Endothelial cell of umbilical vein (primary cell): ENCODE results near the gene CLINT1. TPM values are rescaled to one million over a fixed set of nuclear protein-coding genes. Genes with fewer than 3 reads are reported as not detected.

ENCODE experiments used
- BruUV-seq: library from RNA; stranded (reverse); fragments of 400-500 nt; replicated peaks from 2 replicates; lab custom pipeline; 2021; lab: Mats Ljungman, UMichigan
- CTCF ChIA-PET: fragments of 300-600, 350-600 bp; sonication (Branson Sonifier 250); formaldehyde crosslinking; loops from one replicate; lab custom pipeline; 2021; ENCODE audit warnings: antibody characterized with exemption, inconsistent platforms; lab: Charles Lee
- POLR2A ChIA-PET: fragments of 300-600, 350-600 bp; sonication (Branson Sonifier 250); formaldehyde crosslinking; loops from one replicate; lab custom pipeline; 2021; ENCODE audit warnings: antibody characterized with exemption, inconsistent platforms; lab: Charles Lee
- DNase-seq: peaks from one replicate; pipeline ENCODE4 v3.0.0-alpha.2; 2011; ENCODE audit warnings: low read depth, low spot score
- FAIRE-seq: peaks from 2 replicates; lab custom pipeline; 2011; peaks lifted over from hg19 to GRCh38; lab: Jason Lieb, UNC
- H2AFZ ChIP-seq: 2 replicates; pipeline ENCODE4 v1.6.0; 2012; ENCODE audit warnings: low read depth, low read length, control low read depth, inconsistent platforms
- H3K27ac ChIP-seq: 2 replicates; pipeline ENCODE4 v1.5.1; 2011; ENCODE audit warnings: low read depth, mild to moderate bottlenecking, control low read depth, low read length, moderate library complexity; ENCODE audit not compliant: insufficient read depth
- H3K27me3 ChIP-seq, 2 experiments: 2 replicates each; pipeline versions ENCODE4 v1.6.0 to v1.6.1; 2011; ENCODE audit warnings: low read length in 2 of 2, mixed read lengths in 1 of 2; ENCODE audit not compliant: control insufficient read depth in 2 of 2, insufficient read depth in 2 of 2
- H3K36me3 ChIP-seq, 2 experiments: 2 replicates in 1 of 2; 3 replicates in 1 of 2; pipeline ENCODE4 v1.5.1; 2011; ENCODE audit warnings: low read length in 2 of 2, mild to moderate bottlenecking in 1 of 2, moderate library complexity in 1 of 2; ENCODE audit not compliant: control insufficient read depth in 2 of 2, insufficient read depth in 2 of 2; ENCODE audit errors: extremely low read depth in 1 of 2
- H3K4me1 ChIP-seq: 3 replicates; pipeline ENCODE4 v1.5.1; 2011; ENCODE audit warnings: mild to moderate bottlenecking, low read length; ENCODE audit not compliant: control insufficient read depth, insufficient read depth; ENCODE audit errors: extremely low read depth
- H3K4me2 ChIP-seq: 2 replicates; pipeline ENCODE4 v1.6.1; 2011; ENCODE audit warnings: low read length, control low read depth, mixed read lengths; ENCODE audit not compliant: insufficient read depth
- H3K4me3 ChIP-seq, 3 experiments: fragments of 200-600 bp in 1 of 3; sonication (generic), shearing (Covaris generic) in 1 of 3; replicated peaks in 1 of 3; 2 replicates each; pipeline ENCODE4 v1.5.1; 2011 to 2016; ENCODE audit warnings: control low read depth in 3 of 3, low read length in 3 of 3, mild to moderate bottlenecking in 2 of 3, inconsistent platforms in 1 of 3, low read depth in 1 of 3, moderate library complexity in 1 of 3; ENCODE audit not compliant: insufficient read depth in 1 of 3
- H3K79me2 ChIP-seq: 2 replicates; pipeline ENCODE4 v1.6.0; 2012; ENCODE audit warnings: low read length, inconsistent platforms; ENCODE audit not compliant: control insufficient read depth, insufficient read depth
- H3K9ac ChIP-seq: replicated peaks from 2 replicates; pipeline ENCODE3; 2011; ENCODE audit warnings: low read length, control low read depth; ENCODE audit not compliant: insufficient read depth; ENCODE audit errors: extremely low read depth
- H3K9me1 ChIP-seq: replicated peaks from 3 replicates; pipeline ENCODE4 v1.6.0; 2011; ENCODE audit warnings: mild to moderate bottlenecking, low read length; ENCODE audit not compliant: control insufficient read depth, insufficient read depth; ENCODE audit errors: extremely low read depth
- H3K9me3 ChIP-seq: replicated peaks from 2 replicates; pipeline ENCODE4 v1.5.1; 2012; ENCODE audit warnings: low read length, inconsistent platforms; ENCODE audit not compliant: control insufficient read depth, insufficient read depth
- H4K20me1 ChIP-seq: replicated peaks from 2 replicates; pipeline ENCODE3; 2011; ENCODE audit warnings: mild to moderate bottlenecking, low read length; ENCODE audit not compliant: control insufficient read depth, insufficient read depth; ENCODE audit errors: extremely low read depth
- EZH2 ChIP-seq: IDR thresholded peaks from 2 replicates; pipeline ENCODE4 v1.6.1; 2012; ENCODE audit warnings: borderline replicate concordance, low read depth, mild to moderate bottlenecking, moderate library complexity, low read length, inconsistent platforms; ENCODE audit not compliant: severe bottlenecking
- FOS ChIP-seq: IDR thresholded peaks from 2 replicates; pipeline ENCODE4 v1.6.1; 2011; ENCODE audit warnings: mild to moderate bottlenecking, low read length, moderate library complexity, borderline replicate concordance; ENCODE audit not compliant: insufficient read depth
- GATA2 ChIP-seq: IDR thresholded peaks from 2 replicates; pipeline ENCODE4 v1.7.0; 2011; ENCODE audit warnings: low read depth, mild to moderate bottlenecking, moderate library complexity, mixed read lengths, low read length; ENCODE audit not compliant: insufficient read length, insufficient read depth
- JUN ChIP-seq: IDR thresholded peaks from 2 replicates; pipeline ENCODE4 v1.6.1; 2011; ENCODE audit warnings: borderline replicate concordance, low read depth; ENCODE audit not compliant: insufficient read length, insufficient read depth
- MAX ChIP-seq: IDR thresholded peaks from 2 replicates; pipeline ENCODE4 v1.6.1; 2011; ENCODE audit not compliant: insufficient read depth, insufficient read length
- MYC ChIP-seq: IDR thresholded peaks from one replicate; pipeline ENCODE4 v1.6.1; 2011; ENCODE audit warnings: mild to moderate bottlenecking, low read depth, low read length
- POLR2A ChIP-seq: IDR thresholded peaks from 2 replicates; pipeline ENCODE4 v1.6.1; 2012; ENCODE audit warnings: low read depth, mild to moderate bottlenecking, control low read depth, low read length
- POLR2AphosphoS5 ChIP-seq: IDR thresholded peaks from 2 replicates; pipeline ENCODE4 v1.6.1; 2012; ENCODE audit warnings: low read depth, mild to moderate bottlenecking, control low read depth, low read length, moderate library complexity; ENCODE audit not compliant: insufficient read depth
- dilution Hi-C: fragments of 300-500 bp; cut with MboI; formaldehyde crosslinking; loops from one replicate; pipeline ENCODE4 v1.15.0; 2019; ENCODE audit warnings: low sequenced_read_pairs; ENCODE audit not compliant: extremely low pct_ligation_motif_present
- intact Hi-C: fragments of 100-400 bp; cut with micrococcal nuclease; formaldehyde crosslinking; loops from one replicate; pipeline ENCODE4 v1.10.0; 2022
- polyA plus RNA-seq, 4 experiments: library from polyadenylated mRNA; depleted of rRNA in 3 of 4; stranded (reverse) in 3 of 4; unstranded in 1 of 4; fragments of >200 nt; gene quantifications; 2 replicates each; pipeline versions ENCODE4 v1.2.1 to v1.2.3, GENCODE V29; 2011 to 2012; ENCODE audit warnings: missing spikeins in 1 of 4
- total RNA-seq: library from RNA; stranded (reverse); gene quantifications from 2 replicates; pipeline ENCODE4 v1.2.3, GENCODE V29; 2021
- TF ChIP-seq, protein P1 (sequence below), 2 donors: IDR thresholded peaks; 1 replicate in 1 of 2; 2 replicates in 1 of 2; pipeline ENCODE4 v1.5.1; 2011; ENCODE audit warnings: low read length in 2 of 2, mild to moderate bottlenecking in 2 of 2, moderate library complexity in 2 of 2, control low read depth in 1 of 2, inconsistent platforms in 1 of 2, low read depth in 1 of 2; ENCODE audit not compliant: insufficient read depth in 1 of 2; ENCODE audit errors: extremely low read depth in 1 of 2

Gene CLINT1
- total and polyA plus RNA-seq, 2 donors (not counting 3 experiments of a cell fraction or from before 2014, with no cell fraction given), result 76.6 to 158 TPM

DNA sequence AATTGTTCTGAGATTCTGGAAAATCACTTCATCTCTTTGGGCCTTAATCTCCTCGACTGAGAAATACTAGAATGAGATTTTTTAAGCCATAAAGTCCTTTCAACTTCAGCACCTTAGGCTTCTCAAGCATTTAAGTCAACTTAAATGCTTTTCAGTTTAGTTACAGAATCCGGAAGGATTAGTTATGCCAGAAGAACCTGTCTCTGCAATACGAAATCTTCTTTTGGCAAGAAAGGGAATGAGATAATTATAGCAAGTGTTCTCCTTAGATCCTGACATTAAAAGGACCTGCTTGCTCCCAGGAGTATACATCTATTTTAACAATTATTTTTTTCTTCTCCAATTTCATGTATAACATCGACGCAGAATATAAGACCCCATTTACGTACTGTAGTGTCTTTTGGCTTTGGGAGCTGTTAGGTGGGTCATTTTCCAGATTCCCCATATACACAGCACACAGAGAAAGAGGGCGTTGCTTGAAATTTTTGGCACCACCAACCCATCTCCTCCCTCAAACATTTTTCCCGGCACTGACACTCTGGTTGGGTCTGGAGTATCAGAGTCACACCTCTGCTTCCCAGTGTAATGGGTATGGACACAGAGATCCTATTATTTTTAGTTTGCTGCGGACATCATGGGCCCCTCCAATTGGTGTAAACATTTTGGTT, 43.6 kb upstream of the CLINT1 start:
- no TSS peak for BruUV-seq
- dilution Hi-C loops, result no loop called here
- FAIRE-seq (no peak), DNase-seq (no peak)
- ChIA-PET POLR2A (no interaction called here), CTCF (no interaction called here)
- peaks cover 0 to 3% of the 10 kb centered on the region in 2 experiments for H3K27me3 ChIP-seq
- no peak overlapping the region for H3K4me3 ChIP-seq
- H3K4me2 ChIP-seq, result no peak overlapping the region
- TF ChIP-seq MYC (no peak), FOS (no peak), POLR2AphosphoS5 (no peak), JUN (no peak), POLR2A (no peak), EZH2 (no peak), MAX (no peak), GATA2 (no peak)
- TF ChIP-seq, protein P1, sequence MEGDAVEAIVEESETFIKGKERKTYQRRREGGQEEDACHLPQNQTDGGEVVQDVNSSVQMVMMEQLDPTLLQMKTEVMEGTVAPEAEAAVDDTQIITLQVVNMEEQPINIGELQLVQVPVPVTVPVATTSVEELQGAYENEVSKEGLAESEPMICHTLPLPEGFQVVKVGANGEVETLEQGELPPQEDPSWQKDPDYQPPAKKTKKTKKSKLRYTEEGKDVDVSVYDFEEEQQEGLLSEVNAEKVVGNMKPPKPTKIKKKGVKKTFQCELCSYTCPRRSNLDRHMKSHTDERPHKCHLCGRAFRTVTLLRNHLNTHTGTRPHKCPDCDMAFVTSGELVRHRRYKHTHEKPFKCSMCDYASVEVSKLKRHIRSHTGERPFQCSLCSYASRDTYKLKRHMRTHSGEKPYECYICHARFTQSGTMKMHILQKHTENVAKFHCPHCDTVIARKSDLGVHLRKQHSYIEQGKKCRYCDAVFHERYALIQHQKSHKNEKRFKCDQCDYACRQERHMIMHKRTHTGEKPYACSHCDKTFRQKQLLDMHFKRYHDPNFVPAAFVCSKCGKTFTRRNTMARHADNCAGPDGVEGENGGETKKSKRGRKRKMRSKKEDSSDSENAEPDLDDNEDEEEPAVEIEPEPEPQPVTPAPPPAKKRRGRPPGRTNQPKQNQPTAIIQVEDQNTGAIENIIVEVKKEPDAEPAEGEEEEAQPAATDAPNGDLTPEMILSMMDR (IDR thresholded peaks at IDR 0.05; ENCODE audit: extremely low read depth in 1 of 2, insufficient read depth in 1 of 2, low read depth in 1 of 2, low read length in 2 of 2), result no peak
- no peaks in the 10 kb centered on the region for H3K9me3 ChIP-seq
- H4K20me1 ChIP-seq, result no peaks in the 10 kb centered on the region
- H3K4me1 ChIP-seq, result no peaks in the 10 kb centered on the region
- no peak overlapping the region for H3K9ac ChIP-seq
- H3K79me2 ChIP-seq, result no peaks in the 10 kb centered on the region
- H2AFZ ChIP-seq, result no peak overlapping the region
- H3K9me1 ChIP-seq, result no peaks in the 10 kb centered on the region
- intact Hi-C loops, result no loop called here
- H3K36me3 ChIP-seq, result no peaks in the 10 kb centered on the region
- H3K27ac ChIP-seq, result no peak overlapping the region
